GM18519 (cell line): ENCODE results near the gene TMEM108.

Source experiments
- ATAC-seq: cut with Tn5 transposase; IDR thresholded peaks from one replicate; pipeline ENCODE4 v1.9.1; 2021; ENCODE audit warnings: mild to moderate bottlenecking, moderate library complexity; ENCODE audit not compliant: unreplicated experiment, low FRiP score

TMEM108 gene

GRCh38 chr3:133301194-133301593 lies 263.0 kb downstream of the TMEM108 start:
- no peak for ATAC-seq

GRCh38 chr3:133301731-133302130 lies 263.5 kb downstream of the TMEM108 start:
- ATAC-seq, result no peak

- no peak for ATAC-seq
Observed at GRCh38 chr3:133303430-133303829, 265.2 kb downstream of the TMEM108 start.

GRCh38 chr3:133317866-133318265 lies 279.7 kb downstream of the TMEM108 start:
- no peak for ATAC-seq

DNA sequence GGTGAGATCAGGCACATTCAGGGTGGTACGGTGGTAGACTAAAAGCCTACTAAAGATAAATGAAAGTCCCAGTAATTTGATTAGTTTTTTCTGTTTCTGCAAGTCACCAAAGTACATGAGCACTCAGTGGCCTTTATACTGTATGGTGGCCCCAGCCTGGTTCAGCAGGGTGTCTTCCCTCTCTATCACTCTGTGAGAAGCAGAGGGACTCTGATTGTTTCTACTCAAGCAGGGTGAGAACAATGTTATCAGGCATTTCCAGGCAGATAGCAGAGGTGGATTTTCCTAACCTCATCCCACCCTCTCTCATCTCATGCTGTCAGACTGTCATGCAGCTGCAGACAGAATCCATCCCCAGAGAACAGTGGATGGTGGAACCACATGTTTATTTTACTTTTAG lies 290.2 kb downstream of the TMEM108 start:
- no peak for ATAC-seq

- no peak for ATAC-seq
Observed at GRCh38 chr3:133329626-133330025, 291.4 kb downstream of the TMEM108 start.

DNA sequence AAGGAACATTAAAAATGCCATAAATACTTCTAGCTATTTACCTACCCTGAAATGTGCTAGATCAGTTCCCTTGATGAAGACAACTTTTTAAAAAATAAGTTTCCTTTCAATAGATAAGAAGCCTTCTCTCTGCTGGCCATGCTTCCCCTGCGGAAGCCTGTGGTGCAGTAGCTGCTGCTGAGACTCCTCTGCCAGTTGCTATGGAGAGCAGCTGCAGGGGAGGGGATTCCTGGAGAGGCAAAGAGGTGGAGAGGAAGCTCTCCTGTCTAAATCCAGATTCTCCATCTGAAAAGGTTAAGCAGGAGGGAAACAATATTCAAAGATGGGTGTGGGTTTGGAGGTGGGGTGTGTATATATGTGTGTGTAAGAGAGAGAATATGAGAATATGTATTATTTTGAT lies 291.9 kb downstream of the TMEM108 start:
- no peak for ATAC-seq

GRCh38 chr3:133330522-133330921 lies 292.3 kb downstream of the TMEM108 start:
- ATAC-seq, result no peak

DNA sequence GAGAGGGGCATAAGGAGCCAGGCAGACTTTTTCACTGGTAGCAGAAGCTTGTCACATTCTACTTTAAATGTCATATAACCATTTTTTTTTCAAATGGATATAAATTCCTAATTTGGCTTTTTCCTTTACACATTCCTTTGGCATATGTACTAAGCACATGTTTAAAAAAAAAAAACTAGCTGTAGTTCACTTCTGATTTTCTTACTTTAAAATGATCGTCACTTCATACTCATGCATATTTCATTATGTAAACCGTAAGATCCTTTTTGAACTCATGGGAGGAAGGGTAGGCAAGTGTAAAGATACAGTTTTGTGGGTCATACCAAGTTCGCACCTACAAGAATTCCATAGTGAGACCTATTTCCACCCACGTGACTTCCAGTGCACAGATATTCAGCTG lies 316.5 kb downstream of the TMEM108 start:
- ATAC-seq, result no peak

DNA sequence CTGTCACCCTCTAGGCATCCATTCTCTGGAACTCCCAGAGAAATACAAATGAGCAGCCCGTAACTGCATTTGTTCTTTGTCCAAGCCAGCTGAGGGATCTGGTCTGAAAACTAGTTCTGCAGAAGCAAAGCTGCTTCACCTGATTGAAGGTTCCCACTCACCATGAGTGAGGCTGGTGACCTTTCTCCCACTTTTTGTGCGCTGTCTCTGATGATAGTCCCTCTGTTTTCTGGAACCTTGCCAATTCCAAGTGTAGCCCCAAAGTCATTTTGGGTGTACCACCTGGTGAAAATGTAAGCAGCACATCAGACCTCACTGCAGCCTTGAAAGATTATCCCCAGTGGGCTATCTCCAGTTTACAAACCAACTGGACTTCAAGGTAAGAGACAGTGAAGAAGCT lies 322.3 kb downstream of the TMEM108 start:
- ATAC-seq, result no peak

GRCh38 chr3:133361011-133361410 lies 322.8 kb downstream of the TMEM108 start:
- no peak for ATAC-seq

- ATAC-seq, result no peak
Observed at GRCh38 chr3:133361435-133361834, 323.2 kb downstream of the TMEM108 start.

- ATAC-seq, result no peak
Observed at GRCh38 chr3:133362539-133362938, 324.3 kb downstream of the TMEM108 start.

DNA sequence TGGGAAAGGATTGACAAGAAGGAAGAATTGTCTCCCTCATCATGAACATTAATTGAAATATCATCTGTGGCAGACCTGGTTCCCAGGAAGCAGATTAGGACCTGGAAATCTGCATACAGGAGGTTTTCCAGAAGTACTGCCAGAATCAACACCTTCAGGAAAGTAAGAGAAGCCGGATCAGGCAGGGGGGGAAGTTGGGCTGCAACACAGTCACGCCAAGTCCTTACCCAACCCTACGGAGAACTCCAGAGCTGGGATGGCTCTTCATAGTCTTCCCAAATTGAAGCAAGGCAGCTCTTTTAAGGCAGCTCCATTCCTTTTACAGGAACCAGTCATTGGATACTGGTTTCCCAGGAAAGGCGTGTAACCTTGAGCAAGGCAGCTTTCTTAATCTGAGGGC lies 326.5 kb downstream of the TMEM108 start:
- no peak for ATAC-seq

DNA sequence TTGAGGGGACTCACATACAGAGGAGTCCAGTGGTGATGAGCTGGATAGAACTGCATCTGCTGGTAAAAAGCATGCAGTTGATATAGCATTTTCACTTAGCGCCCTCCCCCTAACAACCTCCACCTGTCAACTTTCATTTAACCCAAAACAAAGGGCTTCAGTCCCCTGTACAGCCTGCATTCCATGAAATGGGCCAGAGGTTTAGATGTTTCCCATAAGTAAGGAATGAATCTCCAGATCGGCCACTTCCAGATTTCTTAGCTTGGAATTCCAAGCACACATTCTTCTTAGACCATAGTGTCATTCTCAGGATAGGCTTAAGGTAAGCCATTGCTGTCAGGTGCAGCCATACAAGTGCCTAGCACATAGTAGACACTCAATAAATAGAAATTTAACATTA lies 328.7 kb downstream of the TMEM108 start:
- ATAC-seq, result no peak

DNA sequence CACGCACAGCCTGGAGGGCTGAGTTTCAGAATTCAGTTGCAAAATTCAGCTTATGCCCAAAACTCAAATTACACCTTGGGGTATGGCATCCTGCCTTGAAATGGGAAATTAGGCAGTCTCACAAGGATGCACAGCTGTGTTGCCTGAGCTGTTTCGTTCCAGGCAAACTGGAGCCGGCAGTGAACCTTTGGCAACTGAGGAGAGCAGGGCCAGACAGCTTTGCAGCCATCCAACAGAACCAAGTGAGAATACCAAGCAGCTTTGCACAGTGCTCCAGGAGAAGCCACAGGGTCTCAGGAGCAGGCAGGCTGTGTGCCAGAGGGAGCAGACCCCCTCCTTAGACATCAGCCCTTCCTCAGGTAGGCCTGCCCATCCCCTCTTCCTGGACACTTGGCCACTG lies 329.2 kb downstream of the TMEM108 start:
- no peak for ATAC-seq

- ATAC-seq, result no peak
Observed at GRCh38 chr3:133367956-133368355, 329.8 kb downstream of the TMEM108 start.

DNA sequence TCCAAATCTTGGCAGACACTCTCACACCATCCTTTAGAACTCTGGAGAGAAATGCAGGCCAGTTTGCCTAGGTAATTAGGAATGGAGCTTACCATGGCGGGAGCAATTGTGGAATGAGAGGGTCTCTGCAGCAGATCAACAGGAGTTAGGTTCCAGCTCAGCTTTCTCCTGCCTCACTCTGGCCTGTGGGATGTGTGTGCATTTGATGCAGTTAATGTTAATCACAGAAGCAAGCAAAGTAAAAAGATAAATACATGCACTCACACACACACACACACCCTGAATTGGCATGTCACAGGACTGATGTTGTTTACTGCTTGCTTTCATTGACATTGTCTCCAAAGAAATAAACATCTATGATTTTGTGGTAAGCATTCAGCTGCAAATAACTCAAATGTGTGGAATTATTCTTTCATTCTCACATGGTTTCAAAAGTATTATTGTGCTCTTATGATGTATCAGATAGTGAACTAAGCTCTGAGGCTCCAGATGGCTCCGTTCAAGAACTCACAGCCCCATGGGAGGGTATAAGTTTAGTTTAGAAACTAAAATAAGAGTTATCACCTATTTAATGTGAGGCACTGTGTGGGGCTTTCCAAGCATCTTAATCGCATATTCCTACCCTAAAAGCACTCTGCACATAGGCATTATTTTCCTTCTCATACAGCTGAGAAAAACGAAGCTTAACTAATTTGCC lies 330.3 kb downstream of the TMEM108 start:
- ATAC-seq, result no peak

DNA sequence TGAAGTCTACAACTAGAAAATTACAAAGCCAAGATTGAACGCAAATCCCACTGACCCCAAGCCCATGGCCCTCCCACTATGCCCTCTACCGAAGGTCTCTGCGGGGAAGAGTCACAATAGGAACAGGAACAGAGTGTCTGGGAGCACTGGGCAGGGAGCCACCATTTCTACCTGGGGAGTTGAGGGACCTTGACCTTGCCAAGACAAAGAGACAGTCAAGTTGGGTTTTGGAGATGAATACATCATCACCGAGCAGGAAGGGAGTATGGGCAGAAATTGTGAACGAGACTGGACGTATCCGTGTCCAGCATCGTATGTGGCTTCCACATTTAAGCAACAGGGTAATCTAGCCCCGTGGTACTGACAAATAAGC lies 330.9 kb downstream of the TMEM108 start:
- no peak for ATAC-seq

GRCh38 chr3:133371181-133371580 lies 333.0 kb downstream of the TMEM108 start:
- no peak for ATAC-seq

GRCh38 chr3:133371676-133372075 lies 333.5 kb downstream of the TMEM108 start:
- no peak for ATAC-seq

DNA sequence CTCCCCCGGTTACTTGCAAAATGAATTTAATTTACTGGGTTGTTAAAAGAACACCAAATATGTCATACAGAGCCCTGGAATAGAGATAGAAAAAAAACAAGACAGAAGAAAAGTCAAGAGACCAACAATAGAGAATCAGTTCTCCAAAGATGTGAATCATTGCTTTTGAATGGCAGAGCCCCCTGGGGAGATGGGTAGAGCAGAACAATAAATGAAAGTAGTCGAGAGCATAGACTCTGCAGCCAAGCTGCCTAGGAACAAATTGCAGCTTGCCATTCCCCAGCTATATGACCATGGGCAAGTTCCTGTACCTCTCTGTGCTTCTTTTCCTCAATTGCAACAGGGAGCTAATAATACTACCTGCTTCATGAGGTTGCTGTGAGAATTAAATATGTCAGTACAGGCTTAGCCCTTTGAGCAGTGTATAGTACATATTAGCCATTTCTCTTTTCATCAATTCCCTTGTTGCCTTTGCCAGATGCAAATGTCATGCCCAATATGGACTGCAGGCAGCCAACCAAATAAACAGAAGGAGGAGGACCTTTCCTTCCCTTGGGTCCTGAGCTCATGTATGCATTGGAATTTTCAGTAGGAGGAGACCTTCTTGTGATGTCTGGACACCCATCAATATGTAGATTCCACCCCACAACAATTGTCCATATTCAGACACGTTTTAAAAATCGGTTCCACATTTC lies 336.7 kb downstream of the TMEM108 start:
- no peak for ATAC-seq
